Activated naive CD8-positive, alpha-beta T cell (primary cell): Measurements from ENCODE around the gene S1PR4.
"Not testable (repeated sequence)": the region's sequence is repeated elsewhere in the genome, so short reads cannot be mapped to it uniquely, and the experiment has no call there.

Experiments
- H3K27ac Mint-ChIP-seq: one replicate; pipeline ENCODE4 v1.8.0; 2021; ENCODE audit warnings: mixed read lengths
- H3K27me3 Mint-ChIP-seq: one replicate; pipeline ENCODE4 v1.8.0; 2021; ENCODE audit warnings: mixed read lengths
- H3K36me3 Mint-ChIP-seq: one replicate; pipeline ENCODE4 v1.8.0; 2021; ENCODE audit warnings: mixed read lengths
- H3K4me1 Mint-ChIP-seq: one replicate; pipeline ENCODE4 v1.8.0; 2021; ENCODE audit warnings: low read depth, mixed read lengths
- H3K4me3 Mint-ChIP-seq: one replicate; pipeline ENCODE4 v1.8.0; 2021; ENCODE audit warnings: mild to moderate bottlenecking, mixed read lengths
- H3K9me3 Mint-ChIP-seq: one replicate; pipeline ENCODE4 v1.8.0; 2021; ENCODE audit warnings: low read depth, mixed read lengths

Gene S1PR4

GRCh38 chr19:3148503-3148902 is 30.1 kb upstream of the S1PR4 start:
- no peaks in the 10 kb centered on the region for H3K27me3 Mint-ChIP-seq
- H3K9me3 Mint-ChIP-seq, result no peaks in the 10 kb centered on the region
- no peak overlapping the region for H3K27ac Mint-ChIP-seq
- no peak overlapping the region for H3K4me3 Mint-ChIP-seq
- no peaks in the 10 kb centered on the region for H3K36me3 Mint-ChIP-seq
- H3K4me1 Mint-ChIP-seq, result peaks cover 2% of the 10 kb centered on the region

- no peaks in the 10 kb centered on the region for H3K27me3 Mint-ChIP-seq
- H3K4me1 Mint-ChIP-seq, result peaks cover 2% of the 10 kb centered on the region
- H3K4me3 Mint-ChIP-seq, result no peak overlapping the region
- H3K27ac Mint-ChIP-seq, result no peak overlapping the region
- no peaks in the 10 kb centered on the region for H3K36me3 Mint-ChIP-seq
- H3K9me3 Mint-ChIP-seq, result no peaks in the 10 kb centered on the region
Observed at GRCh38 chr19:3149089-3149488, 29.5 kb upstream of the S1PR4 start.

- Mint-ChIP-seq H3K36me3 (no peaks in the 10 kb centered on the region), H3K4me3 (no peak overlapping the region), H3K27me3 (no peaks in the 10 kb centered on the region), H3K9me3 (no peaks in the 10 kb centered on the region), H3K4me1 (peaks cover 2% of the 10 kb centered on the region), H3K27ac (no peak overlapping the region)
Observed at GRCh38 chr19:3149526-3150505, 28.8 kb upstream of the S1PR4 start.

- Mint-ChIP-seq H3K4me1 (peaks cover 2% of the 10 kb centered on the region), H3K9me3 (no peaks in the 10 kb centered on the region), H3K36me3 (no peaks in the 10 kb centered on the region), H3K27ac (no peak overlapping the region), H3K27me3 (no peaks in the 10 kb centered on the region), H3K4me3 (no peak overlapping the region)
Observed at GRCh38 chr19:3150739-3151329, 27.7 kb upstream of the S1PR4 start.

- H3K27ac Mint-ChIP-seq, result no peak overlapping the region
- H3K4me3 Mint-ChIP-seq, result no peak overlapping the region
- H3K4me1 Mint-ChIP-seq, result no peaks in the 10 kb centered on the region
- no peaks in the 10 kb centered on the region for H3K9me3 Mint-ChIP-seq
- no peaks in the 10 kb centered on the region for H3K27me3 Mint-ChIP-seq
- no peaks in the 10 kb centered on the region for H3K36me3 Mint-ChIP-seq
Observed at GRCh38 chr19:3151563-3152418, 26.8 kb upstream of the S1PR4 start.

- Mint-ChIP-seq H3K27ac (no peak overlapping the region), H3K9me3 (no peaks in the 10 kb centered on the region), H3K4me1 (no peaks in the 10 kb centered on the region), H3K4me3 (no peak overlapping the region), H3K36me3 (no peaks in the 10 kb centered on the region), H3K27me3 (no peaks in the 10 kb centered on the region)
Observed at GRCh38 chr19:3152419-3152780, 26.2 kb upstream of the S1PR4 start.

- H3K27me3 Mint-ChIP-seq, result no peaks in the 10 kb centered on the region
Observed at GRCh38 chr19:3153286-3154230, 25.0 kb upstream of the S1PR4 start.

GRCh38 chr19:3154447-3154846 is 24.1 kb upstream of the S1PR4 start:
- not testable (repeated sequence) for H3K36me3 Mint-ChIP-seq, H3K4me3 Mint-ChIP-seq, H3K27ac Mint-ChIP-seq, H3K27me3 Mint-ChIP-seq, H3K9me3 Mint-ChIP-seq, H3K4me1 Mint-ChIP-seq

More at GRCh38 chr19:3153286-3154230, 25.0 kb upstream of the S1PR4 start:
- Mint-ChIP-seq H3K4me1 (peaks cover 2% of the 10 kb centered on the region), H3K4me3 (no peak overlapping the region), H3K9me3 (no peaks in the 10 kb centered on the region), H3K27ac (no peak overlapping the region), H3K36me3 (no peaks in the 10 kb centered on the region)

GRCh38 chr19:3154957-3155736 is 23.4 kb upstream of the S1PR4 start:
- H3K4me1 Mint-ChIP-seq, result peaks cover 2% of the 10 kb centered on the region
- peak overlapping the region; percentile 47 for H3K4me3 Mint-ChIP-seq
- H3K9me3 Mint-ChIP-seq, result peaks cover 1% of the 10 kb centered on the region
- no peaks in the 10 kb centered on the region for H3K27me3 Mint-ChIP-seq
- no peaks in the 10 kb centered on the region for H3K36me3 Mint-ChIP-seq
- H3K27ac Mint-ChIP-seq, result no peak overlapping the region

- Mint-ChIP-seq H3K4me3 (no peak overlapping the region), H3K27ac (no peak overlapping the region), H3K9me3 (peaks cover 4% of the 10 kb centered on the region), H3K4me1 (peaks cover 8% of the 10 kb centered on the region), H3K36me3 (no peaks in the 10 kb centered on the region), H3K27me3 (no peaks in the 10 kb centered on the region)
Observed at GRCh38 chr19:3157096-3157845, 21.3 kb upstream of the S1PR4 start.

- no peak overlapping the region for H3K27ac Mint-ChIP-seq
- no peak overlapping the region for H3K4me3 Mint-ChIP-seq
- peaks cover 17% of the 10 kb centered on the region for H3K4me1 Mint-ChIP-seq
- no peaks in the 10 kb centered on the region for H3K36me3 Mint-ChIP-seq
- H3K27me3 Mint-ChIP-seq, result no peaks in the 10 kb centered on the region
- peaks cover 4% of the 10 kb centered on the region for H3K9me3 Mint-ChIP-seq
Observed at GRCh38 chr19:3159565-3159964, 19.0 kb upstream of the S1PR4 start.

- H3K9me3 Mint-ChIP-seq, result peaks cover 4% of the 10 kb centered on the region
Observed at GRCh38 chr19:3160219-3160618, 18.4 kb upstream of the S1PR4 start.

GRCh38 chr19:3161453-3161852 is 17.1 kb upstream of the S1PR4 start:
- H3K27me3 Mint-ChIP-seq, result no peaks in the 10 kb centered on the region
- H3K27ac Mint-ChIP-seq, result no peak overlapping the region
- no peak overlapping the region for H3K4me3 Mint-ChIP-seq
- peaks cover 4% of the 10 kb centered on the region for H3K9me3 Mint-ChIP-seq
- H3K4me1 Mint-ChIP-seq, result peaks cover 22% of the 10 kb centered on the region
- H3K36me3 Mint-ChIP-seq, result no peaks in the 10 kb centered on the region

More at GRCh38 chr19:3160219-3160618, 18.4 kb upstream of the S1PR4 start:
- Mint-ChIP-seq H3K4me3 (no peak overlapping the region), H3K36me3 (no peaks in the 10 kb centered on the region), H3K27me3 (no peaks in the 10 kb centered on the region), H3K27ac (no peak overlapping the region), H3K4me1 (peaks cover 17% of the 10 kb centered on the region)
